Esophagus muscularis mucosa (tissue), 3 donors: ENCODE data around the gene TMEM134.

Source experiments
- EP300 ChIP-seq: sonication (generic); formaldehyde crosslinking; IDR thresholded peaks from one replicate; pipeline ENCODE4 v1.6.1; 2017; ENCODE audit warnings: antibody characterized with exemption
- POLR2A ChIP-seq: fragments of 450-650 bp; IDR thresholded peaks from one replicate; pipeline ENCODE4 v1.6.1; 2017; ENCODE audit warnings: antibody characterized with exemption, moderate library complexity, mild to moderate bottlenecking, low read depth
- POLR2AphosphoS5 ChIP-seq, 2 donors: sonication (generic); formaldehyde crosslinking; IDR thresholded peaks; one replicate each; pipeline ENCODE4 v1.6.1; 2017; ENCODE audit warnings: antibody characterized with exemption in 2 of 2

GRCh38 chr11:67486481-67487195 lies 17.6 kb upstream of the TMEM134 start:
- TF ChIP-seq POLR2AphosphoS5 (IDR thresholded peaks at IDR 0.05): no peak
- no peak for TF ChIP-seq EP300
- no peak for TF ChIP-seq POLR2A
